Loucy (cell line): Measurements from ENCODE around the gene DHRS4L2.
"Not testable (repeated sequence)": the region's sequence is repeated elsewhere in the genome, so short reads cannot be mapped to it uniquely, and the experiment has no call there.

Experiments
- EZH2phosphoT487 ChIP-seq: fragments of 200-600 bp; IDR thresholded peaks from 2 replicates; pipeline ENCODE4 v1.6.1; 2018; ENCODE audit warnings: antibody characterized with exemption, mild to moderate bottlenecking, moderate library complexity, borderline replicate concordance
- TF ChIP-seq, protein P1 (sequence below): fragments of 200-600 bp; sonication (generic); conservative IDR thresholded peaks from 2 replicates; pipeline ENCODE4 v1.5.1; 2014; ENCODE audit warnings: mild to moderate bottlenecking, antibody characterized with exemption, low read length

DNA sequence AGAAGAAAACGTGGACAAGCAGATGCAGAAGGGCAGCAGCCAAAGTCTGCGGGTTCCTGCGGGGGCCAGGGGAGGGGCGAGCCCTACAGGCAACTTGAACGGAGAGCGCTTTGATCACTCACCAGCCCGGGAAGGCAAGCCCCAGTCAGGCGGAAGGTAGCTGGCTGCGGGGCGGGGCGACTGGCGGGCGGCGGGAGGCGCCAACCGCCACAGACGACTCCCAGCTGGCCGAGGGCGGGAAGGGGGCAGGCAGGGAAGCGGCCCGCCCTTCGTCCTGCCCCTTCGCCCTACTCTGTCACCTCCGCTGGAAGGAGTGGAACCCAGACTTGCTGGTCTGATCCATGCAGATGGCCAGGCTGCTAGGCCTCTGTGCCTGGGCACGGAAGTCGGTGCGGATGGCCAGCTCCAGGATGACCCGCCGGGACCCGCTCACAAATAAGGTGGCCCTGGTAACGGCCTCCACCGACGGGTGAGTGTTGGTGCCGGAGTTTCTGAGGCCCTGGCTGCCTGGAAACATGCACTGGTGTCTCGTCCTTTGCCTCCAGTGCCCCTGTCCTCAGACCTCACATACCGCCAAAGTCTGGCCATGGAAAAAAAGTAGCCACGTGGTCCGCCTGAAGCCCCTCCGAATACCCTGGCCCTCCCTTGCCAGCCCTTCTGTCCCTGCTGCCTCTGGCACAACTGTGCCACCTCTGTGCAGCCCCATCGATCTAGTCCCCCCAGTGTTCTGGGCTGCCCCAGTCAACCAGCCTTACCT is at the start of gene DHRS4L2:
- TF ChIP-seq, protein P1, sequence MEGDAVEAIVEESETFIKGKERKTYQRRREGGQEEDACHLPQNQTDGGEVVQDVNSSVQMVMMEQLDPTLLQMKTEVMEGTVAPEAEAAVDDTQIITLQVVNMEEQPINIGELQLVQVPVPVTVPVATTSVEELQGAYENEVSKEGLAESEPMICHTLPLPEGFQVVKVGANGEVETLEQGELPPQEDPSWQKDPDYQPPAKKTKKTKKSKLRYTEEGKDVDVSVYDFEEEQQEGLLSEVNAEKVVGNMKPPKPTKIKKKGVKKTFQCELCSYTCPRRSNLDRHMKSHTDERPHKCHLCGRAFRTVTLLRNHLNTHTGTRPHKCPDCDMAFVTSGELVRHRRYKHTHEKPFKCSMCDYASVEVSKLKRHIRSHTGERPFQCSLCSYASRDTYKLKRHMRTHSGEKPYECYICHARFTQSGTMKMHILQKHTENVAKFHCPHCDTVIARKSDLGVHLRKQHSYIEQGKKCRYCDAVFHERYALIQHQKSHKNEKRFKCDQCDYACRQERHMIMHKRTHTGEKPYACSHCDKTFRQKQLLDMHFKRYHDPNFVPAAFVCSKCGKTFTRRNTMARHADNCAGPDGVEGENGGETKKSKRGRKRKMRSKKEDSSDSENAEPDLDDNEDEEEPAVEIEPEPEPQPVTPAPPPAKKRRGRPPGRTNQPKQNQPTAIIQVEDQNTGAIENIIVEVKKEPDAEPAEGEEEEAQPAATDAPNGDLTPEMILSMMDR = not testable (repeated sequence)
- not testable (repeated sequence) for TF ChIP-seq EZH2phosphoT487
